NCI-H524 (cell line): ENCODE measurements around the gene RHBDD1.

Experiments
- DNase-seq, 2 experiments: peaks; one replicate each; lab custom pipeline; 2025; lab: John Stamatoyannopoulos, UW

The RHBDD1 gene, protein sequence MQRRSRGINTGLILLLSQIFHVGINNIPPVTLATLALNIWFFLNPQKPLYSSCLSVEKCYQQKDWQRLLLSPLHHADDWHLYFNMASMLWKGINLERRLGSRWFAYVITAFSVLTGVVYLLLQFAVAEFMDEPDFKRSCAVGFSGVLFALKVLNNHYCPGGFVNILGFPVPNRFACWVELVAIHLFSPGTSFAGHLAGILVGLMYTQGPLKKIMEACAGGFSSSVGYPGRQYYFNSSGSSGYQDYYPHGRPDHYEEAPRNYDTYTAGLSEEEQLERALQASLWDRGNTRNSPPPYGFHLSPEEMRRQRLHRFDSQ

DNA sequence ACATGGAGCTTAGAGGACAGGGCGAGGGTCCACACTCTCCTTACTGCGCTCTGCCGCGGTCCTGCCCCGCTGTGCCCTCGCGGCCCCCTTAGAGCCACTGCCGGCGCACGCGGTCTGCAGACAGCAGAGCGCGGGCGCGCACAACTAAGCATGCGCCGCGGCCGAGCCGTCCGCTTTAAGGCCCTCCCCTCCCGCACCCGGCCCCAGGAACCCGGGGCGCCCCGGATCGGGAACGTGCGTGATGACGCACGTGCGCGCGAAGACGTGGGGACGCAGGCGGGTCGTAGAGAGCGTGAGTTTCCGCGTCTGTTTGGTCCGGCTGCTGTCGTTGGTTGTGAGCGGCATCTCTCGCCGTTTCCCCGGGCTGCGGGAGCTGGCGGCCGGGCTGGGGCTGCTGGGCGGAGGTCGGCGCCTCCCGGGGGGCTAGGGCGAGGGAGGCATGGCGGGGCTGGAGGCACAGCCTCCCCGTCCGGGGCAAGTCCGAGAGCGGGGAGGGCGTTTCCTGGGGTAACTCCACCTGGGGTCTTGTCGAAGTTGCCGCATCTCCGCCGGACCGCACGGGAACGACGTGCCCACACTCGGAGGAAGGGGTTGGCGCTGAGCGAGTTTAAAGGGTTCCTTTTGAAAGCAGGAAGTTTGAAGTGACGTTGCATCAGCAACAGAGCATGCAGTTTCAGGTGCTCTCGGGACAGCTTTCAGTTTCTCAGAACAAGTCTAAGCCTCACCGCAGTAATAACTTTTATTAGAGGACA, at the start of gene RHBDD1:
RHBDD1 (plus strand) TSS at position 259 of the 752 bp plus-strand sequence. CDS start 28,640 bp downstream, outside the sequence.
- DNase-seq: peak; percentile 82 to 91

DNA sequence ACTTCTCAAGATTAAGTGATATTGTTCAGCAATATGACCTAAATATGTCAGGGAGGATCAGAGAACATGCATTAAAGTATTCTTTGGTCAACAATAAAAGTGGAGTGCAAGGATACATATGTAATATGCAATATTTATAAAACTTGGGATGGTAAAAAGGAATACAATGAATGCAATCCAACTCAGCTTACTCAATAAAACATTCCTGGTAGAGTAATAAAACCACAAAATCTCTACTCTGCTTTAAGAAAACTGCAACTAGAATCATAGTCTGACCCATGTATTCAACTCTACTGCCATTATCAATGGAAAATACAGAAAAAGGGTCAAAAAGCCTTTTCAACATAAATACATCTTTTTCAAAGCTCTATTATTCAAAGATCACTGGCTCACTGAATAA, 47.8 kb upstream of the RHBDD1 start:
- DNase-seq: no peak

DNA sequence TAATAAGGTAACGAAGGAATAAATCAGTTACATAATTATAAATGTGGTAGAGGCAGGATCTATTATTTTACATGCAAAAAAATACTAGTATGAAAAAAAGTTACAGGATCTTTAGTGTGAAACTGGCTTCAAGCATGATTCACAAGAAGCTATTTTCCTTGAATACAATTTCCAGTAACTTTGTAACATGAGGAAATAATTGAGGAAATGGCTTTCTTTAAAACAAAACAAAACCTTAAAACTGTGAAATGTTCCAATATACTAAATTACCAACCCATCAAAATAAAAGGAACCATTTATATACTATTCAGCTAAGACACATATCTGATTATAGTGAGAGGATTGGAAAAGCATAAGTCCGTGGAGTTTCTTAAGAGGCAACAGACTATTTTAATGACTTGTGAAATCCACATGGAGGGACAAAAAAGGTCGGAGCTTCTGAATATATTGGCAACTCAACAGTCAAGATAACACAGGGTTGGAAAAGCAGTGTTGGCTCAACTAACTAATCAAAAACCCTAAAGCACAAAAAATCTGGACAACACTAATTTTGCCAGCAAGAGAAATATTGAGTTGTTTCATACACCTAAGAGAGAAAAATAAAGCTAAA, 46.9 kb upstream of the RHBDD1 start:
- no peak for DNase-seq

DNA sequence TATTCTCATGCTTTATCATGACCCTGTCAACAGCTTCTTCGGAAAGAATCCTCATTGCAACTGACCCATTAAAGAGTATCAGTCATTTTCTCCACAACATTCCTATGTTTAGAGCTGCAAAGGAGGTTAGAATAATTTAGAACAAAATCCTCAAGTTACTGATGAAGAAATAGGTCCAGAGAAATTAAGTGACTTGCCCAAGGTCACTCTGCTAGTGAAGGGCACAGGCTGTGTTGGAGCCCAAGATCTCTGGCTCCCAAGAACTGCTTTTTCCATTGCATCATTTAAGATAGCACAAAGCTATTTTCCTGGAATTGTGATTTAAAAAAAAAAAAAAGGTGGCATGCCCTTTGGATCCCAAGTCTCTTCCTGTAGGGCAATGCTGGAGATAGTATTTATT, 45.8 kb upstream of the RHBDD1 start:
- no peak for DNase-seq

DNA sequence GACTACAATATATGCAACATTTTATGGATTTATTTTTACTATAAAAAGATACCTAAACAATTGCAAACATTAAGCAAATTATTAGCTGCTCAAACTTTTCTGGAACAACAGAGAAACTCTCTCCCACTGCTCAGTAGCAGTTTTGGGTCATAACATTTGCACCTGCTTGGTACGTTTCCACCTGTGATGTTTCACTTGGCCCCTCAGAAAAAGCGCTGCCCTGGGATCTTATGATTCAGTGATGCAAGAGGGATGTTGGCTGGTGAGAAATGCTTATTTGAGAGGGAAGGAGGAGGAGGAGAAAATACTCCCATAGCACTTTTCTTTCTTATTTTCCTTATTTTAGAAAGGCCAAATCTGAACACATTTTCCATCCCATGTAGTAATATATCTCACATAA, 45.4 kb upstream of the RHBDD1 start:
- no peak for DNase-seq

DNA sequence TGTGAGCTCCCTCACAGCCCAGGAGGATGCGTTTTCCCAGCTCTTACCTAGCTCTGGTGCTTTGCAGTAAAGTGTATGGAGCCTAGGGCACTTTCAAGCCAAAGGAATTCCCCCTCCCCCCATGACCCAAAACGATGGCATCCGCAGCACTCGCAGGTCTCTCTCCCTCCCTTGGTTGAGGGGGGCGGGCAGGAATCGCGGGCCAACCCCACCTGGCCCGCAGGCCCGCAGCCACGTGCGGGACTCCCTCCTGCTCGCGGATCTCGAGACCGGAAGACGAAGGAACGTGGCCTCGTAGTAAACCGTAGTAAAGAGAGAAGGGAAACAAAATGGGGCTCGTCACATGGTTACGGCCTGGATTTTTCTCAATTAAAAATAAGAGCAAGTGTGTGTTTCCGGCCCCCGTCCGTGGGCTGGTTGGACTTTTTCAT, 44.8 kb upstream of the RHBDD1 start:
- DNase-seq: peak in 1 of 2 experiments; percentile 39

DNA sequence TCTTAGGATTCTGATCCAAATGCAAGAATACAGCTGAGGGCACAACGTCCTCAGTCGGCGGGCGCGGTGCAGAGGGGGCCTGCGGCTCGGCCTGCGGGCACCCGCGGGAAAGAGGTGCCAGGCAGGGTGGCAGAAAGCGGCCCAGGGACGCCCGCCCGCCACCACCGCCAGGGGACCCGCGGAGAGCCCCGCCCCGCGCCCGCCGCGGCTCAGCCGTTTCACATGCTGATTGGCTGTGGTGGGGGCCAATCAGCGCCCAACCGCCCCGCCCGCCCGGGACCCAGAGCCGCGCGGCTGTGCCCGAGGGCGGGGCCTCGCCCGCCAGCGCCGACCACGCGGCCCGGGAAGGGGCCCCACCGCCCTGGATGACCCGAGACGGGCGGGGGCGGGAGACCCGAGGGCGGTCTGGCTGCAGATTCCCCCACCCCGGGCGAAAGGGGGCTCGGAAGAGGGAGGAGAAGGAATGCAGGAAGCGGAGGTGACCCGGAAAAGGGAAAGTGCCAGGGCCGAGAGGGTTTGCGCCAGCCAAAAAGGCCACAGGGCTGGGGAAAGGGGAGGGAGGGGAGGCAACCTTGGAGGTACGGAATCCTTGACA, 44.3 kb upstream of the RHBDD1 start:
- DNase-seq: peak; percentile 52 to 85

DNA sequence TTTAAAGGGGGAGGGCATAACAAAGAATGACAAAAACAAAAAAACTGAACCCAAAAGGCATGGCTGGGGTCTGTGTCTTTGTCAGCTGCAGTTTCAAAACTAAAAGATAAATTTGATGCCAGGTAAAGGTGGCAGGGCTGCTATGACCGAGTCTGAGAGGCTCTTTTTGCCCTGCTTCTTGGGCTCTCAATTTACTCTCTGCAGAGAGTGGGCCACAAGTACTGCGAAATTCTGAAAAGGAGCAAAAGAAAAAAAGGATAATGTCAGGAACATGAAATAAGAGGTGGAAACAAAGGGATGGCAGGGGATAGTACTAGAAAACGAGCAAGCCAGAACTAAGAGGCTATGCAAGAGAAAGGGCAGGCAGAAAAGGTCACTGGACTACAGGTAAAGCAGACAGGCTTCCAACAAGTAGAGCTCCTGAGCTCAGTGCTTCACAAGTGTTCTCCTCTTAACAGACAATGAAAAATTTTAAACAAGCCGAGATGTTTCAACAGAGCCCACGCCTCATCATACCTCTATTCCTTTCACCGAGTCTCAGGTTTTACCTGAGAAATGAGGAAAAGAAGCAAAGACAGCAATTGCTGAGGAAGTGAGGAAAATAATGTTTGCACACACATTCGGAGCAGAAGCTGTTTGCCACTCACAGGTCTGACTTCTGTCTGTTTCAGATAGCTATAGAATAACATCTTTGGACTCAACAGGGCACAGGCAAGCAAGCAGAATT, 43.5 kb upstream of the RHBDD1 start:
- DNase-seq: peak; percentile 2 to 14

DNA sequence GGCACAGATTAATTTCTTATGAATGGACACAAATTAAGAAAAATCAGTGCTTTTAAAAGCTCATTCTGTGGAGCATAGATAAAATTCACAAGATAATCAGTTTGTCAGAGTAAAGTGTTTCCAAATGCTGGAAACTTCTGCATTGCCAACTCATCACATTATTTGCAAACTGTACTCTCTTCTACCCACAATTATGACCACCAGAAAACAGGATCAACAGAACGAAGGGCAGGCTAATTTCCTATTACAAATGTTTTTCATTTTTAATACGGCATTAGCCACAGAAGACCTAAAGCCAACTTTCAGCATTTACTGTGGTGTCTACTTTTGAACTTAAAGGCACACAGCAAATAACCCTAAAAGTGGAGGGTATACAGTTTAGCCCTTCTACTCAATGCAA, 42.2 kb upstream of the RHBDD1 start:
- DNase-seq: no peak

DNA sequence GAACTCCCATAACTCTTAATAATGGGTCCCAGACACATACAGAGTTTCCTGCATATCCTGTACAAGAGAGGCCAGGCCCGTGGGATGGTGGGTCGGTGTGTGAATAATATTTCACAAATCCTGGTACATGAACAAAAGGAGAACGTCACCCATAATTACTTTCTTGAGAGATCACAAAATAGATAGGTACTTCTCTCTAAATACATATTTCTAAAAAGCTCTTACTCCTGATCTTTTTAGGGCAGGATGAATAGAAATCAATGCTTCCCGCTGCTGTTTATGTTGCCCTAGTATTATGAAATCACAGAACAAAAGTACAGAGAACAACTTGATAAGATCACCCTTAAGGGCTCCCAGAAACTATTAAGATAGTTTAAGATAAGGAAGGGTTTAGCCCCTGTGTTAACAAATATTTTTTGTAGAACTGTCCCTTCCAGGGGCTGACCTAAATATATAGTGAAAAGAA, 41.6 kb upstream of the RHBDD1 start:
- peak in 1 of 2 experiments; percentile 4 for DNase-seq

DNA sequence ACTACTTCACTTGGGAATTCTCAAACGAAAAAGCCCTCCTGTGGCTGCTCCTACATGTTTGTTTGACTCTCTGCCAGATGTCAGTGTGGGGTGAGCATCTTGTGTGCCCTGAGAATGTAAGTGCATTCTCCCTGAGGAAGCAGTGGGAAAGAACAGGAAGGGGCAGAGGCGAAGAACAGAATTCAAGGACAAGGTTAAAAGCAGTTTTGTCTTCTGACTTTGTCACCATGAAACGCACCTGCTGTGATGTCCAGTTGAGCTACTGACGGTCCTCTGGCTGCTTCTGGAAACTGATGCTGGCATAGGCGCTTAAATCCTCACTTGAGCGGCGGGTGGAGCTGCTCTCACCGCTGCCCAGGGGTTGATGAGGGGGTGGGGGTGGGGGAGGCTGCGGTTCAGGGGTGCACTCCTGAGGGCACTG, 41.1 kb upstream of the RHBDD1 start:
- peak; percentile 43 to 59 for DNase-seq

DNA sequence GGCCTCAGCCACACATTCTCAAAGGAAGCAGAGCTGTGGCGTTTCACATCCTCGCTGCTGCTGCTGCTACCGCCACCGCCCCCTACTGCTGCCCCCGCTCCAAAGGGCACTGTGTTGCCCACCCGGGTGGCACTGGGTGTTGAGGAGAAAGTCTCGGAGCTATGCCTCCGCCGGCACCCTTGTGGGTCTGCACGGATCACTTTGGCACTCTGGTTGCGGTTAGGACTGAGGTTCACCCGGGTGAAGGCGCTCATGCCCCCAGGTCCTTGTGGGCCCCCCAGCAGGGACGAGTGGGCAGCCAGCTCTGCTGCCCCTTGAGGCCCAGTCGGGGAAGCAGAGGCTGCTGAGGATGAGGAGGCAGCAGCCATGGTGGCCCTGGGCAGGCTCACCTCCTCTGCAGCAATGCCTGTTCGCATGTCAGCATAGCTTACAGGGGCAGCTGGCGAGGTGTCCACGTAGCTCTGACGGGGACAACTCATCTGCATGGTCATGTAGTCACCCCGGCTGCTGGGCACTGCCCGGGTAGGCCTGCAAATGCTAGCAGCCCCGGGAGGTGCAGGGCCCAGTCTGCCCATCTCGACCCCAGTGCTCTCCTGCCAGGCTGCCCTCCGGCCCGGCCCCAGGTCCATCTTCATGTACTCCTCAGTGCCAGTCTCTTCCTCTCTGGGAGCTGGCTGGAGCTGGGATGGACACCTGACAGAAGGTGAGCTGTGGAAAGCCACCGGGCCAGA, 40.4 kb upstream of the RHBDD1 start:
- DNase-seq: peak in 1 of 2 experiments; percentile 26

DNA sequence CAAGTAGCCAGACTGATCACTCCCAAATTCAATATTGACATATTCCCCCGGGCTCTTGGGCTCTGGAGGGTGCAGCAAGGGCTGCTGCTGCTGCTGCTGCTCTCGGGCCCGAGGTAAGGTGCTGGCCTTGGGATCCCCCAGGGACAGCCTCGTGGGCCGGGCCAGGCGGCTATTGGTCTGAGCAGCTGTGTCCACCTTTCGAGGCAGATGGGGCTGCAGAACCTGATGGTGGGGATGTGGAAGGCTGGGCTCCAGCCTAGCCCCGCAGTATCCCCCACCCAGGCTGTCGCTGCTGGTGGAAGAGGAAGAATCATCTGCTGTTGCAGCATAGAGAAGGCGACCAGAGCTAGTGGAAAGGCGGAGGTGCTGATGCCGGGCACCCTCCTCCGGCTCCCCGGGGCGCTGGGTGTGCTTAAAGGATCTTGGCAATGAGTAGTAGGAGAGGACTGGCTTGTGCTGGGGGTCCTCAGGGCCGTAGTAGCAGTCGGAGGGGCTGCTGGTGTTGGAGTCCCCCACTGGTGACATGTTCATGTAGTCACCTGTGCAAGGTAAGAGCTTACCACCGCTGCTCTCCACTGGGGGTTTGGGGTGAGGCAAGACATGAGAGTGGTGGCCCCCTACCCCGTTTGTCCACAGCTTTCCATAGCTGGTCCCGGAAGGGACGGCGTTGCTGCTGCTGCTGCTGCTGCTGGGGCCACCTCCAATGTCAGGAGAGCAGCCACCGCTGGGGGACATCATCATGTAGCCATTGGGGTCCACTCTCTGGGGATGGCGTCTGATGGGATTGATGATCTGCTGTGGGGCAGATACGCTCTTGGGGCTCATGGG, 39.6 kb upstream of the RHBDD1 start:
- no peak for DNase-seq

DNA sequence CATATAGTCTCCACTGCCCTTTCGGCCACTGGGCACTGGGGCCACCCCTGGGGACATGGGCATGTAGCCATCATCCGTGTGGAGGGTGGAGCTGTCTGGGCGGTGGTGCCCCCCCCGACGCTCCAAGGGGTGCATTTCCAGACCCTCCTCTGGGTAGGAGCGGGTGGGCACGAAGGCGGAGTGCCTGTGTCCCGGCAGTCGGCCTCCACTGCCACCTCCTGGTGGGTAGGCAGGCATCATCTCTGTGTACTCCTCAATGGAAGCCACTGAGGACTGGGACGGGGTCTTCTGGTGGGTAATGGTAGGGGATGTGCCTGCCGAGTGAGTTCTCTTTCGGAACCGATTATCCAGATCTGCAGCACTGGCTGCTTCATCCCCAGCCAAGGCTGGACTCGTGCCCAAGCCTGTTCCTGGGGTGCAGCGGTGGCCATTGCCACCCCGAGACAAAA, 39.0 kb upstream of the RHBDD1 start:
- DNase-seq: peak in 1 of 2 experiments; percentile 40

DNA sequence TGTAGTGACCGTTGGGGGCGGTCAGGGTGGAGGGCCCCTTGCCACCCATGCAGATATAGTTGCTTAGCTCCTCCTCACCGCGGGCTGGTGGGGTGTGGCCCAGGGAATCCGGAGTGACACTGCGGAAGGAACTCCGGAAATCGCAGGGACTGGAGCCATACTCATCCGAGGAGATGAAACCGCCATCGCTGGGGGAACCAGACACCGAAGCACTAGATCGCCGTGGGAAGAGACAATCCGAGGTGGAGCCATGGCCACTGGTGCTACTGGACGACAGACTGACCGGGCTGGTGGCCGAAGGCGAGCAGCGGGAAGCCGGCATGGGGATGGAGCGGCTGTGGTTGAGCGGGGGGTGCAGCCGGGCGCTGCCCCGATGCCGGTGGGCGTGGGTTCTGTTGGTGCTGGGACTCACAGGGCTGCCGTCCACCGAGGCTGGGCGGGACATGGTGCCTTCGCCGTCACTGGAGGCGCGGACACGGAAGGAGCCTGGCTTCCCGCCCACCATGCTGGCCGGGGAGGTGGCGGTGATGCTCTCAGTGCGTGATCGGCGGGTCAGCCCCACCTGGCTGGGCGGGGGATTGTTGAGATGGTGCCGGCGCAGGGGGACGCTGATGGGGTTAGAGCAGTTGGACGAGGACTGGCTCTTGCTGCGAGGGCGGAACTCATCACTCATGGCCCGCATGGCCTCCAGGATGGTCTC, 38.4 kb upstream of the RHBDD1 start:
- DNase-seq: no peak

DNA sequence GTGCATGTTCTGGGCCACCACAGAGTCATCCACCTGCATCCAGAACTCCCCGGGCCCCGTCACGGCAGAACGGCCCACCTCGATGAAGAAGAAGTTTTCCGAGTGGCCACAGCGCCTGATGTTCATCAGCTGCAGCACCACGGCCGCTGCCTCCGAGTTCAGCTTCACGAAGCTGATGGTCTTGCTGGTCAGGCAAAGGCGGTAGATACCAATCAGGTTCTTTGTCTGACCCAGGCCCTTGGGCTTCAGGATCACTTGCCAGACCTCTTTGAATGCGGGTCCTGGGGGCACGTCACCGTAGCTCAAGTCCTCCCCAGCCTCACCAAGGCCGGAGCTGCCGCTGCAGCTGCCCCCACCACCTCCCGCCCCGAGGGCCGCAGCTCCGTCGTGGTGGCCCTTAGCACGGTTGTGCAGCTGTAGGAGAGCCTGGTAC, 37.8 kb upstream of the RHBDD1 start:
- no peak for DNase-seq

DNA sequence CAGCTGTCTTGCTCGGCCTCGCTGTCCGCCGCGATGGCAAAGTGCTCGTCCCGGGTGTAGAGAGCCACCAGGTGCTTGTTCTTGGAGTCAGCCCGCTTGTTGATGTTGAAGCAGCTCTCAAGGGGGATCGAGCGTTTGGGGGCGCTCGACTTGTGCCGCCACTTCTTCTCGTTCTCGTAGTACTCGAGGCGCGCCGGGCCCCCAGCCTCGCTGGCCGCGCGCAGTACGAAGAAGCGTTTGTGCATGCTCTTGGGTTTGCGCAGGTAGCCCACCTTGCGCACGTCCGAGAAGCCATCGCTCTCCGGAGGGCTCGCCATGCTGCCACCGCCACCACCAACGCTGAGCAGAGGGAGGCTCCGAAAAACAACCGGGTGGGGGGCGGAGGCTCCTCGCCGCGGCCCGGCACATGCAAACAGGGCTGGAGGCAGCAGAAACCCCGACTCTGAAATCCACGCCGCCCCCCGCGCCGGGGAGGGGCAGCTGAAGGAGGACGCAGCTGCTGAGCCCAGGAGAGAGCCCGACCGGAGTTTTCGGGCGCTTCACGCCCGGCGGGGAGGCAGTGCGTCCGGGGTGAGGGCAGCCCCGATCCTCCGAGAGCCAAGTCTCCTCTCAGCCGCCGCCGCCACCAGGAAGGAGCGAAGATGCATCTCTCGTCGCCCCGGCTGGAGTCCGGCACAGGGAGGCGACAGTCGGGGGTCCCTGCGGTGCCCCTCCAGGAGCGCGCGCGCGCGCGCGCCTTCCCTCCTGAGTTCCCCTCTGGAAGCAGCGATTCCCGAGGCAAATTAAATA, 37.2 kb upstream of the RHBDD1 start:
- peak; percentile 65 to 92 for DNase-seq

DNA sequence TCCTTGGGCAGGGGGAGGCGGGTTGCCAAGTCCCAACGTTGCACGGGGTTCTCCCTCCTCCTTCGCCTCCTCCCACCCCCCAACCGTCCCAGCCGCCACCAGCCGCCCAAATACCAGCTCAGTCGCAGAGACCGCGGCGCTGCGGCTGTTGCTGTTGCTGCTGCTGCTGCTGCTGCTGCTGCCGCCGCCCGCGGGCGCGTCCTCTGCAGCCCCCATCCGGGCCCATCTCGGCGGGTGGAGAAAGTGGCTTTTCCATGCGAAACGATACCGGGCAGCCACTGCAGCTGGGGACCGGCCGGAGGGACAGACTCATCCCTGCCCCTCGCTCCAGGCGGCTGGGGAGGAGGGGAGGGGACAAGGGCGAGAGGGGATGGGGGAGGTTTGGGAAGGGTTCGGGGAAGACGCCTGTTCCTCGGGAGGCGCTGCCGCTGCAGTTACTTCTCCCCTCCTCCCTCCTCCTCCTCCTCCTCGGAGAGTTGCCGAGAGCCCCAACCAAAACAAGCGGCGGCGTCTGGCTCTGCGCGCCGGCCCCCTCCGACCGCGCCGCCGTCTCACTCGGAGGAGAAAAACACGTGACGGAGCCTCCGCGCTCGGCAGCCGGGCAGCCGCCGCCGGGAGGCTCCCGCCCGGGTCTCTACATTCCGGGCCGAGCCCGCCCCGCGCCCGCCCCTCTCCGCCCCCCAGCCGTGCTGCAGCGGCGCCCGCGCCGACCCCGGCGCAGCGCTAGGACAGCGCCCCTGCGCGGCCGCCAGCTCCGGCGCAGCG, 36.5 kb upstream of the RHBDD1 start, which contains the start of gene IRS1:
IRS1 (minus strand) TSS at position 610 of the 765 bp plus-strand sequence. CDS start 1,082 bp downstream, outside the sequence.
- DNase-seq: peak; percentile 60 to 70
